ENCODE measurements around the gene WHAMM.
A peak's percentile ranks its signal among the peaks of the same experiment; 100 is the strongest.
"Not testable (repeated sequence)": the region's sequence is repeated elsewhere in the genome, so short reads cannot be mapped to it uniquely, and the experiment has no call there.

WHAMM gene

DNA sequence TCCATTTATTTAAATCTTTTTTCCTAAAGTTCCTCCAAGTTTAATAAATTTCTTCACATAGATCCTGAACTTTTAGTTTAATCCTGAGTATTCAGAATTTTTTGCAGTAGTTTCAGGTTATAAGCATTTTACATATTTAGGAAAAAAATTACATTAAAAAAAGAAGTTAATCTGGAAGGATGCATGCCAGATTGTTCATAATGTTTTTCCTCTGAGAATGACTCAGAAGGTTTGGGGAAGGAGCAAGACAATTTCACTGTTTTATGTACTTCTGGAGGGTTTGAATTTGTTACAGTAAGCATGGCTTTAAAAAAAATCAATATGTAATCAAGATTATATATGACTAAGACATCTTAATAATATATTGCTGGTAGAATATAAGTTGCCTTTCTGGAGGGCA is 12.4 kb downstream of the WHAMM start:
- not testable (repeated sequence) for H3K4me3 ChIP-seq (ENCODE audit: low read depth, low read length); H3K27me3 ChIP-seq (ENCODE audit: insufficient read depth, low read length); H3K79me2 ChIP-seq (ENCODE audit: control insufficient read depth, insufficient read depth, low read length, unreplicated experiment); H2AFZ ChIP-seq (ENCODE audit: low read length, unreplicated experiment)
- H3K27ac ChIP-seq (ENCODE audit: low read depth, low read length): peak overlapping the region; percentile 47
- H3K36me3 ChIP-seq (ENCODE audit: insufficient read depth, low read length): peaks cover 45% of the 10 kb centered on the region
- H3K4me1 ChIP-seq (ENCODE audit: control insufficient read depth, insufficient read depth, low read length, unreplicated experiment): peaks cover 12% of the 10 kb centered on the region

DNA sequence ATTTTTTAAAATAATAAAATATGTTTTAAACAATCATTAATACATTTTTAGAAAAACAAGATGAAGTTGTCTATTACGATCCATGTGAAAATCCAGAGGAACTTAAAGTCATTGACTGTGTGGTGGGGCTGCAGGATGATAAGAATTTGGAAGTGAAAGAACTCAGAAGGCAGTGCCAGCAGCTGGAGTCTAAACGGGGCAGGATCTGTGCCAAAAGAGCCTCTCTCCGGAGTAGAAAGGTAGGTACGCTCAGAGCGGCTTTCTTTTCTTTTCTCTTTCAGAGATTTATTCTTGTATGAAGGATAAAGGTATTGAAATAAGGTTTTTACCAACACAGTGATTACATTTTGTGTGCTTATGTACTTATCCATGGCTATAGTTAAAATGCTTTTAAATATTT is 13.6 kb downstream of the WHAMM start:
- Histone ChIP-seq H3K79me2 (ENCODE audit: control insufficient read depth, insufficient read depth, low read length, unreplicated experiment) (peaks cover 4% of the 10 kb centered on the region), H2AFZ (ENCODE audit: low read length, unreplicated experiment) (no peak overlapping the region), H3K27me3 (ENCODE audit: insufficient read depth, low read length) (no peaks in the 10 kb centered on the region), H3K4me3 (ENCODE audit: low read depth, low read length) (no peak overlapping the region), H3K4me1 (ENCODE audit: control insufficient read depth, insufficient read depth, low read length, unreplicated experiment) (peaks cover 12% of the 10 kb centered on the region), H3K27ac (ENCODE audit: low read depth, low read length) (no peak overlapping the region), H3K36me3 (ENCODE audit: insufficient read depth, low read length) (peaks cover 54% of the 10 kb centered on the region)

DNA sequence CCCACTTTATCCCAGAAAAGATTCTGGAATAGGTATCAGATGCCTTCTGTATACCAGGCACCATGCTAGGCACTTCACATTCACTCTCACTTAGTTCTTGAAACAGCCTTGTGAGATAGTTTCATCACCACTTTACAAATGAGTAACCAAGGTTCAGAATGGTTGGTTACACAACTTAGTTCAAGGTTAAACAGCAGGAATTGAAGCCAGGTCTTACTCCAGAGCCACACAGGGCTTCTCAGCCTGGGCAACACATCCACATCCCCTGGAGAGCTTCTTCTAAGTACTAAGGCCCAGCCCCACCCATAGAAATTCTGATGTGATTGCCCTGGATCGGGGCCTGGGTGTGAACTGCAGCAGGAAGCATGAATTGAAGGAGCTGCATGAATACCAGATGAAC is 18.6 kb downstream of the WHAMM start:
- peaks cover 57% of the 10 kb centered on the region for H3K36me3 ChIP-seq (ENCODE audit: insufficient read depth, low read length)
- no peak overlapping the region for H2AFZ ChIP-seq (ENCODE audit: low read length, unreplicated experiment)
- H3K4me3 ChIP-seq (ENCODE audit: low read depth, low read length): no peak overlapping the region
- H3K27ac ChIP-seq (ENCODE audit: low read depth, low read length): no peak overlapping the region
- H3K27me3 ChIP-seq (ENCODE audit: insufficient read depth, low read length): no peaks in the 10 kb centered on the region
- H3K4me1 ChIP-seq (ENCODE audit: control insufficient read depth, insufficient read depth, low read length, unreplicated experiment): peaks cover 20% of the 10 kb centered on the region
- H3K79me2 ChIP-seq (ENCODE audit: control insufficient read depth, insufficient read depth, low read length, unreplicated experiment): peaks cover 7% of the 10 kb centered on the region

DNA sequence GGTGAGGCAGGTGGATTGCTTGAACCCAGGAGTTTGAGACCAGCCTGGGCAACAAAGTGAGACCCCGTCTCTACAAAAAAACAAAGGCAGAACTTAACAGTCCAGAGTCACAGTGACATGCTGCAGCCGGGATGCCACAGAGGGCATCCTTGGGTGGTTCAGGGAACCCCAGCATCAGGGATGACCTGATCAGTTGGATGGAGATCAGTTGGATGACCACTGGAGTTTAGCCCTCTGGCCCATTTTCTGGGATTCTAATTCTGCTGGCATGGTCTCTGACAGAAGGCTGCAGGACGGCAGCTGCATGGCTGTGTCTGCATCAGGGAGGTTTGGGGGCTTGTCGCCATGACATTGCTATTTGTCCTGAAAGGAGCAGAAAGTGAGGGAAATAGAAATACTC is 19.8 kb downstream of the WHAMM start:
- H3K4me1 ChIP-seq (ENCODE audit: control insufficient read depth, insufficient read depth, low read length, unreplicated experiment): peaks cover 24% of the 10 kb centered on the region
- H2AFZ ChIP-seq (ENCODE audit: low read length, unreplicated experiment): no peak overlapping the region
- no peak overlapping the region for H3K4me3 ChIP-seq (ENCODE audit: low read depth, low read length)
- H3K27ac ChIP-seq (ENCODE audit: low read depth, low read length): no peak overlapping the region
- H3K27me3 ChIP-seq (ENCODE audit: insufficient read depth, low read length): no peaks in the 10 kb centered on the region
- H3K79me2 ChIP-seq (ENCODE audit: control insufficient read depth, insufficient read depth, low read length, unreplicated experiment): peaks cover 6% of the 10 kb centered on the region
- H3K36me3 ChIP-seq (ENCODE audit: insufficient read depth, low read length): peaks cover 59% of the 10 kb centered on the region

DNA sequence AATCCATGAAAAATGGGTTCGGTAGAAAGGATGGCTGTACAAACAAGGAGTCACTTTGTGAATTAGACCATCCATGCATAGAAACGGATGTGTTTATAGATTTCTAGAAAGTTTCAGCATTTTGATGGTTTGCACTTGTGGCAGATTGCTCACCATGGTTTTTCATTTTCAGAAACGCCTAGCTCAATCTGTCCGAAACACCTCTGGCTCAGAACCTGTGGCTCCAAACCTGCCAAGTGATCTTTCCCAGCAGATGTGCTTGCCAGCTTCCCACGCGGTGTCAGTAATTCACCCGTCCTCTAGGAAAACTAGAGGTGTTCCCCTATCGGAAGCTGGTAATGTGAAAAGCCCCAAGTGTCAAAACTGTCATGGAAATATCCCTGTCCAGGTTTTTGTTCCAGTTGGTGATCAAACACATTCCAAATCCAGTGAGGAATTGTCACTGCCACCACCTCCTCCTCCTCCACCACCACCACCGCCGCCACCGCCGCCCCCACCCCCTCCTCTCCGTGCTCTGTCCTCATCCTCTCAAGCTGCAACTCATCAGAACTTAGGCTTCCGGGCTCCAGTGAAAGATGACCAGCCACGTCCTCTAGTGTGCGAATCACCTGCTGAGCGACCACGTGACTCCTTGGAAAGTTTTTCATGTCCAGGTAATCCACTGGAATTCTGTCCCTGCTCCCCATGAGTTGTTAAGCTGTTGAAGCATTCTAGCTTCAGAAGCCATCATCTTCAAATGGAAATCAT is 21.2 kb downstream of the WHAMM start:
- Histone ChIP-seq H3K79me2 (ENCODE audit: control insufficient read depth, insufficient read depth, low read length, unreplicated experiment) (peaks cover 9% of the 10 kb centered on the region), H3K27me3 (ENCODE audit: insufficient read depth, low read length) (no peaks in the 10 kb centered on the region), H3K36me3 (ENCODE audit: insufficient read depth, low read length) (peaks cover 68% of the 10 kb centered on the region), H2AFZ (ENCODE audit: low read length, unreplicated experiment) (no peak overlapping the region), H3K27ac (ENCODE audit: low read depth, low read length) (no peak overlapping the region), H3K4me1 (ENCODE audit: control insufficient read depth, insufficient read depth, low read length, unreplicated experiment) (peaks cover 24% of the 10 kb centered on the region), H3K4me3 (ENCODE audit: low read depth, low read length) (no peak overlapping the region)

DNA sequence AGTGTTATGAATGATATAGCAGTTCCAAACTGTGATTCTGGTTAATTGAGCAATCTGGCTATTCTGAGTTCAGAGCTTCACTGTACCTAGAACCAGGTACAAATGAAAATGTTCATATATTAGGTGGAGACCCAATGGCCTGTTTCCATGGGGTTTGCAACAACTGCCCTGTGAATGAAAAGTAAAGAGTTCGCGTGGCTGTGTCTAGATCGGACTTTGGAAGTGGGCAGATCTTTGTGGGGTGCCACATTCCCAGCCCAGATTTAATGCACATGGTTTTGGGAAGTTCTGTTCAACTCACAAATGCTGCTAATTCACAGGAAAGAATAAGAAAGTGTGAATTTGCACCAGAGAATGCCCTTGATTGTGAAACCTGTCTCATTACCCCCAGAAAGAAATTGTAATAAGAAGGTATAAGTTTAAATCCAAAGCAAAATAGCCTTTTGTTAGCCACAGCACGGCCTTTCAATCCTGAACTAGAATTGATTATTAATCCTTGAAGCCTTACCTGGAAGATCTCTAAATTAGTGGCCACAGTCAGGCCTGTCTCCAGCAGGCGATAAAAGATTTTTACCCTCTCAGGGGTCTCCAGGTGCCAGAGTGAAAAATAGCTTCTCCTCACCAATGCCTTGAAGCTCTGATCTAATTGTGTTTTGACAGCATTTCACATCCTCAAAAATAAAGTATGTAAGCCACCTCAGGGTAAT is 22.6 kb downstream of the WHAMM start:
- H3K36me3 ChIP-seq (ENCODE audit: insufficient read depth, low read length): peaks cover 69% of the 10 kb centered on the region
- H3K27me3 ChIP-seq (ENCODE audit: insufficient read depth, low read length): no peaks in the 10 kb centered on the region
- H2AFZ ChIP-seq (ENCODE audit: low read length, unreplicated experiment): no peak overlapping the region
- H3K27ac ChIP-seq (ENCODE audit: low read depth, low read length): peak overlapping the region; percentile 64
- peaks cover 9% of the 10 kb centered on the region for H3K79me2 ChIP-seq (ENCODE audit: control insufficient read depth, insufficient read depth, low read length, unreplicated experiment)
- peaks cover 24% of the 10 kb centered on the region for H3K4me1 ChIP-seq (ENCODE audit: control insufficient read depth, insufficient read depth, low read length, unreplicated experiment)
- H3K4me3 ChIP-seq (ENCODE audit: low read depth, low read length): no peak overlapping the region

DNA sequence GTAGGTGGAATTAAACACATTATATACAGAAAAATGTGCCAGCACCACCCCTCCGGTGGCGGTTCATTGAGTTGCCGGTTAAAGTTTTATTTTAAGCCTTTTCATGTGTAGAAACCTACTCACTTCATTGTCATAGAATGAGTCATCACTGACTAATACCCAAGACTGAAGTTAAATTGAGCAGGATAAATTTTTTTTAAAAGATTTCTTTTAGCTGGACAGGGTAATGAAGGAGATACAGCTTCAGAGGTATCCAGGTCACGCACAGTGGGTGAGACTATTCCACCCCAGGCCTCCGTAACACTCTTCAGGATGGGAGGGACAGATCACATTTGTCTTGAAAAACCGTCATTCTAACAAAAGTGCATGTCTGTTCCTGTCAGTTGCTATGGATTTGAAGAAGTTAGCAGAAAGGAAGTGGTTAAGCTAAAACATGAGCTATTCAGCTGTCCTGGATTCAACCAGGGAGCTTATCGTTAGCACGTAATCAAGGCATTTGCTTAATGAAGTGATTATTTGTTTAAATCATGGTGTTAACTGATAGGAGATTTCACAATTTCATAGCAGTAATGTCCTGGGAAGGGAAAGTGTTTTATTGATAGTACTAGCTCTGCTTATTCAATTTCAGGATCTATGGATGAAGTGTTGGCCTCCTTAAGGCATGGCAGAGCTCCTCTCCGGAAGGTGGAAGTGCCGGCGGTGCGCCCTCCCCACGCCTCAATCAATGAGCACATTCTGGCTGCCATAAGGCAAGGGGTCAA is 23.4 kb downstream of the WHAMM start:
- Histone ChIP-seq H3K79me2 (ENCODE audit: control insufficient read depth, insufficient read depth, low read length, unreplicated experiment) (peaks cover 8% of the 10 kb centered on the region), H3K4me3 (ENCODE audit: low read depth, low read length) (peak overlapping the region; percentile 13; the same call in 1 of the 2 replicates), H3K27ac (ENCODE audit: low read depth, low read length) (peak overlapping the region; percentile 64), H3K4me1 (ENCODE audit: control insufficient read depth, insufficient read depth, low read length, unreplicated experiment) (peaks cover 24% of the 10 kb centered on the region), H3K27me3 (ENCODE audit: insufficient read depth, low read length) (no peaks in the 10 kb centered on the region), H2AFZ (ENCODE audit: low read length, unreplicated experiment) (no peak overlapping the region), H3K36me3 (ENCODE audit: insufficient read depth, low read length) (peaks cover 68% of the 10 kb centered on the region)

DNA sequence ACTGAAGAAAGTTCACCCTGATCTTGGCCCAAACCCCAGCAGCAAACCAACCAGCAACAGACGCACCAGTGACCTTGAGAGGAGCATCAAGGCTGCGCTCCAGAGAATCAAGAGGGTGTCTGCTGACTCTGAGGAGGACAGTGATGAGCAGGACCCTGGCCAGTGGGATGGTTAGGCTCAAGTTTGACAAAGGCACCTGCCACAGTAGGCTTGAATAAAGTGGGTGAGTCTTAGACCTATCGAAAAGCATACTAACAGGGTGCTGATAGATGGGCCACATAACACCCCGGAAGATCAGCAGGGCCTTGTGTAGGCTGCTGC is 23.9 kb downstream of the WHAMM start:
- Histone ChIP-seq H3K36me3 (ENCODE audit: insufficient read depth, low read length) (peaks cover 68% of the 10 kb centered on the region), H3K79me2 (ENCODE audit: control insufficient read depth, insufficient read depth, low read length, unreplicated experiment) (peaks cover 4% of the 10 kb centered on the region), H2AFZ (ENCODE audit: low read length, unreplicated experiment) (no peak overlapping the region), H3K27me3 (ENCODE audit: insufficient read depth, low read length) (no peaks in the 10 kb centered on the region), H3K4me1 (ENCODE audit: control insufficient read depth, insufficient read depth, low read length, unreplicated experiment) (peaks cover 24% of the 10 kb centered on the region), H3K27ac (ENCODE audit: low read depth, low read length) (peak overlapping the region; percentile 64), H3K4me3 (ENCODE audit: low read depth, low read length) (no peak overlapping the region)

DNA sequence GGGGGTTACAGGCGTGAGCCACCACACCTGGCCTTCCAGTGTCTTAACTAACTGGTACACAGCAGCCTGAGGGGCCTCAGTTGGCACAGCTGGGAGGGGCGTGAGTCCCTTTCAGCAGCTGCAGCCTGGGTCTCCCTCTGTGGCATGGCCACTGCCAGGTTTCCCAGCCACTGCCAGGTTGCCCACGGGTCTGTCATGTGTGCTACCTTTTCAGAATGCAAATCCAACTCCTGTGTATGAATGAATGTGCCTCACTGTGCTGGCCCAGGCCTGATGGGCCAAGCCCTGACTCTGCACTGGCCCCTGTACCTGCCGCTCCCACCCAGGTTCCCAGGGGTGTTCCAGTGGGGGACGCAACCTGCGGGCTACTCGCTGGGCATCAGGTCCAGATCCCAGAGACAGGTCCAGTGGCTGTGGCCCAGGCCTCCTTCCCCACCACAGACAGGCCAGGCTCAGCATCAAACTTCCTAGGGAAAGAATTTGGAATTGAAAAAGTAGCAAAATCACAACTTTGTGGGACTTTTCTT is 26.0 kb downstream of the WHAMM start:
- Histone ChIP-seq H3K36me3 (ENCODE audit: insufficient read depth, low read length) (peaks cover 56% of the 10 kb centered on the region), H3K4me3 (ENCODE audit: low read depth, low read length) (no peak overlapping the region), H2AFZ (ENCODE audit: low read length, unreplicated experiment) (no peak overlapping the region), H3K79me2 (ENCODE audit: control insufficient read depth, insufficient read depth, low read length, unreplicated experiment) (peaks cover 3% of the 10 kb centered on the region), H3K27ac (ENCODE audit: low read depth, low read length) (no peak overlapping the region), H3K4me1 (ENCODE audit: control insufficient read depth, insufficient read depth, low read length, unreplicated experiment) (peaks cover 24% of the 10 kb centered on the region), H3K27me3 (ENCODE audit: insufficient read depth, low read length) (no peaks in the 10 kb centered on the region)

DNA sequence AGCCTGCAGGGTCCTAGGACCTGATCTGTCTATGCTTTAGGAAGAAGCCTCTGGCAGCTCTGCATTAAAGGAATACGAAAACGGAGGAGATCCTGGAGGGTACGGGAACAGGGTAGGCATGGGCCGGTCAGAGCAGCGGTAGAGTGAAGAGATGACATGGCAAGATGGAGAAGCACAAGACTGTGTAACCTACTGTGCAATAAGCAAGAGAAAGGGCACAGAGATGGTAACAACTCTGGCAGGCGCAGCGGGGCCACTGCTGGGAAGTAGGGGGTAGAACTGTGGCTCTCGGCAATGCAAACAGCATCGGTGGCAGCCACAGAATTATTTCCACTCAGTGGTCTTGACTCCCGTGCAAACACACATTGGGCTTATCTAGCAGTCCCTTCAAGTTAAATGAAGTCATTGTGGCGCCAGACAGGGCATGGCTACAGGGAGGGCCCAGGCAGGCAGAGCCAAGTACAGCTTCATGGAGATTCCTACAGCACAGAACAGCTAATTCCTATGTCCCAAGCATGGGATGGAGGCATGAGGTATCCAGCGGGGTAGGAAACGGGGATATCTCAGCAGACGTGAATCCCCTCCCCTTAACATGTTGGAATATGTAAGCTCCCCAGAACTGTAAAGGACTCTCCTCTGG is 28.8 kb downstream of the WHAMM start:
- no peak overlapping the region for H3K27ac ChIP-seq (ENCODE audit: low read depth, low read length)
- no peak overlapping the region for H2AFZ ChIP-seq (ENCODE audit: low read length, unreplicated experiment)
- H3K79me2 ChIP-seq (ENCODE audit: control insufficient read depth, insufficient read depth, low read length, unreplicated experiment): peaks cover 3% of the 10 kb centered on the region
- H3K4me3 ChIP-seq (ENCODE audit: low read depth, low read length): no peak overlapping the region
- H3K4me1 ChIP-seq (ENCODE audit: control insufficient read depth, insufficient read depth, low read length, unreplicated experiment): peaks cover 2% of the 10 kb centered on the region
- H3K36me3 ChIP-seq (ENCODE audit: insufficient read depth, low read length): peaks cover 45% of the 10 kb centered on the region
- H3K27me3 ChIP-seq (ENCODE audit: insufficient read depth, low read length): no peaks in the 10 kb centered on the region
